ENCODE results near the gene CDK1. TPM values are rescaled to one million over a fixed set of nuclear protein-coding genes. Genes with fewer than 3 reads are reported as not detected.

Gene CDK1
- total RNA-seq: 44.6 and 88.6 TPM in 2 replicates

DNA sequence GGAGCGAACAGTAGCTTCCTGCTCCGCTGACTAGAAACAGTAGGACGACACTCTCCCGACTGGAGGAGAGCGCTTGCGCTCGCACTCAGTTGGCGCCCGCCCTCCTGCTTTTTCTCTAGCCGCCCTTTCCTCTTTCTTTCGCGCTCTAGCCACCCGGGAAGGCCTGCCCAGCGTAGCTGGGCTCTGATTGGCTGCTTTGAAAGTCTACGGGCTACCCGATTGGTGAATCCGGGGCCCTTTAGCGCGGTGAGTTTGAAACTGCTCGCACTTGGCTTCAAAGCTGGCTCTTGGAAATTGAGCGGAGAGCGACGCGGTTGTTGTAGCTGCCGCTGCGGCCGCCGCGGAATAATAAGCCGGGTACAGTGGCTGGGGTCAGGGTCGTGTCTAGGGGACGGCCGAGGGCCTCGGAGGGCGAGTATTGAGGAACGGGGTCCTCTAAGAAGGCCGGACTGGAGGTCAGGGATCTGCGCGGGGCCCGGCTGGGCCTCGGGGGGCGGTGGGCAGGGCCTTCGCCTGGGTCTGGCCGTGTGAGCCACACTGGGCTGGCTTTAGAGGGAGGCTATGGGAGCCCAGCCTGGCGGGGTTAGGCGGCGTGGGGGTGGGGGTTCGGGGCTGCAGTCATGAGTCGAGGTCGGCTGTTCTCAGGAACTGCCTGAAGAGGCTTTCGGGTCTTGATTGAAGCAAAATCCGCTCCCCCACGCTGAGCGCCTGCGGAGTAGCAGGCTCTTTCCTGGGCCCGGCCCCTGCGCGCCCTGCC, at the start of gene CDK1:
Gene CDK1 (plus strand): TSS at position 265 of the 757 bp plus-strand sequence. CDS start 1,688 bp downstream, outside the sequence.
- peak; percentile 92 for DNase-seq (ENCODE audit: low read depth, low spot score)

DNA sequence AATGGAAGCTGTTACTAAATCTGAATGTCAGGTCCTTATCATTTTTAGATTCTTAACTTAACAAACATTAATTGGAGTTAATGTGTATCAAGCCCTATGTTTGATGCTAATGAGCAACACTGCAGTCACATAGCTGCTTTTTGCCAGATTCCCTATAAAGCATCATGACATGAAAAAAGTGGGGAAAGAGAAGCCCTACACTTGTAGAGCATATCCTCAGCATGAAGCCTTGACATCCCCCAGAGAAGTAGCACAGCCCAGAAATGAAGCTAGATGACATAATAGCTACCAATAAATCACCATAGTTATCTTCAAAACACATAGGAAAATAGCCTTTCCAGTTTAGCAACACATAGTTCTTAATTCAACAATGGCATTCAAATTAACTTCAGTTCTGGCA, 49.2 kb upstream of the CDK1 start:
- no peak for DNase-seq (ENCODE audit: low read depth, low spot score)

- no peak for DNase-seq (ENCODE audit: low read depth, low spot score)
Observed at GRCh38 chr10:60731134-60731885, 47.0 kb upstream of the CDK1 start.

DNA sequence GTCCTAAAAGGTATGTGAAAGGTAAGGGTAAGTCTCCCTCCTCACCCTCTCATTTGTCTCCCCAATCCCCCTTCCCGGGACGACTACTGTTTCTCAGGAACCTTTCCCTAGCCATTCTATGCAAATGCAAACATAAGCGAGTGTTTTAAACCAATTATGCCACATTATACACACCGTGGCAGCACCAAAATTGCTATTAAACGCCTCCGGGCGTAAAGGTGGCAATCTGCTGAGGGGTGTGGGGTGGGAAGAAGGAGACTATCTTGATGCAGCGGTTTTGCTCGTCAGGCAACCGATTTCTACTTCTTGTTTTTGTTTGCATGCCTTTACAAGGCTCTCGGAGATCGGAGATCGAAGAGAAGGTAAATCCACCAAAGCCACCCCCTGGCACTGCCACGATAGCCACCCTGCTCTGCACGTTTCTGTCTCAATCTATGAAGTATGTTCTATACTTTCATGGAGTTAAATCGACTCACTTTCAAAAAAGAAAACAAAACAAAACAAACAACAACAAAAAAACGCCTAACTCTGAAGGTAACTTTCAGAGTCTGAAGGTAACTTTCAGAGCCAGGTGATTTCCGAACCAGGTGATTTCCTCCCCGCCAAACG, 46.0 kb upstream of the CDK1 start:
- DNase-seq (ENCODE audit: low read depth, low spot score): no peak

DNA sequence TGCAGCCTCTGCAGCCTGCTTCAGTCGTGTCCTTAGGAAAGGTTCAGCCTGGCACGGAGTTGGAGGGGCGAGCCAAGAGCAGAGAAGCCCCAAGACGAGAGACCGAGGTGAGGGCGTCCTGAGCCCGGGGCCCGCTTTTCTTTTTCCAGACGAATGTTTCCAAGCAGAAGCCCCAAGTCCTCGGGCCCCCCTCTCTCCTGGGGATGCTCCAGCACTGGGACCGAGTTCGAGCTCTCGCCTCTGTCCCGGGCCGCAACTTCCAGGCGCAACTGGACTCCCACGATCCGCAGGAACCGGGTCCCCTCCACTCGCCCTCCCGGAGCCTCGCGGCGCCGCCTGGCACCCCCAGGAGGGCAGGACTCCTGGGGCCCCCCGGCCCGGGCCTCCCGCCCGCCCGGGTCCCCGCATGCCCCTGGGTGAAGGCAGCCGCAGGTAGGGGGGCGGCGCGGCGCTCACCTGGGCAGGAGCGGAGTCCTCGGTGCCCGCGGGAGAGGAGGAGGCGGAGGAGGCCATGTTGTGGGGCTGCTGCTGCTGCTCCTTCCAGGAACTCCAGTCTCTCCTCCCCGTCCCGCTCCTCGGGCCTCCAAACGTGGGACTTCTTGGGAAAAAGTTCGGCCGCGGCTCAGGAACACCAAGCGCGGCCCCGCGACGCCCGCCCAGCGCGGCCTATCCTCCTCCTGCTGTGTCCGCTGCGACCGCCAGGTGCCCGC, 45.3 kb upstream of the CDK1 start:
- no peak for DNase-seq (ENCODE audit: low read depth, low spot score)

DNA sequence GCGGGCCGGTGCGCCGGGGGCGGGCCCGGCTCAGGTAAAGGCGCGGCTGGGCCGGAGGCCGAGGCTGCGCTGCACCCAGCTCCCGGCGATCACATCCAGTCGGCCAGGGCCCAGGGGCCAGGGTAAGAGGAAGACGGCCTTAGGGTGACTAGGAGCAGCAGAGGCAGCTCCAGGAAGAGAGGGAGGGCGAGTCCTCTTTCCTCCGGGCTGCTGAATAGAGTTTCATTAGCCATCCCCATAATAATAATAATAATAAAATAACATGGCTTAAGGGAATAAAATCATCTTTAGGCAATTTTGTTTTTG, 44.8 kb upstream of the CDK1 start:
- DNase-seq (ENCODE audit: low read depth, low spot score): no peak

- no peak for DNase-seq (ENCODE audit: low read depth, low spot score)
Observed at GRCh38 chr10:60733826-60734225, 44.5 kb upstream of the CDK1 start.

DNA sequence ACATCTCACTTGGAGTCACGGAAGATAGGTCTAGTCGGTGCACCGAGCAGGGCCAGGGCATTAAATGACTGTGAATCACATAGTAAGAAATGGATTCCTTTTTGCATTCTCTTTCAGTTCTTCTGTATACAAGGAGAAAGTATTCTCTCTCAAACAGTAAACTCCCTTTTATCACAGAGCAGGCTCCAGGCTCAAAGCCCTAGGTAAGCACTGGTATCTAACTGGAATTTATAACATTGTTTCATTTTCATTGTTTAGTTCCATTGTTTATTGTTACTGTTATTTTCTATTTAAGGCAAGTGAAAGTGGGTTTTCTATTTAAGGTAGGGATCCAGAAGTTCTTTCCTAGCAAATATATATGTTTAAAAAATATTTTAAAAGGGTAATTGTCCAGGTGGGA, 44.1 kb upstream of the CDK1 start:
- DNase-seq (ENCODE audit: low read depth, low spot score): no peak

GRCh38 chr10:60735244-60735643, 43.0 kb upstream of the CDK1 start:
- no peak for DNase-seq (ENCODE audit: low read depth, low spot score)

- no peak for DNase-seq (ENCODE audit: low read depth, low spot score)
Observed at GRCh38 chr10:60737242-60737641, 41.0 kb upstream of the CDK1 start.

GRCh38 chr10:60739558-60739957, 38.7 kb upstream of the CDK1 start:
- DNase-seq (ENCODE audit: low read depth, low spot score): no peak

DNA sequence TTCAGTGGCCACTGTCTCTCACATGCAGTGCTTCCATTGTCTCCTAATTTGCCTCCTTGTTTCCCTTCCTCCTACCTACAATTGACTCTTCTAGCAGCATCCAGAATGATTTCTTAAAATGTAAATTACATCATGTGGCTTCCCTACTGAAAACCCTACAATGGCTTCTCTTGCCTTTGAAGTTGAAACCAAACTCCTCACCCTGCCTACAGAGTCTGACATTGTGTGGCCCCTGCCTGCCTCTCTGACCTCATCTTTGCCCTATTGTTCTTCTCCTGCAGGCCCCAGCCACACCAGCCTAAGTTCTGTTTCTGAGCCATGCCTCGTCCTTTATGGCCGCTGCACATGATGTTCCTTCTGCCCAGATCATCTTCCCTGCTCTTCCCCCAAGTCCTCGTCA, 35.8 kb upstream of the CDK1 start:
- no peak for DNase-seq (ENCODE audit: low read depth, low spot score)

- no peak for DNase-seq (ENCODE audit: low read depth, low spot score)
Observed at GRCh38 chr10:60747817-60748469, 30.3 kb upstream of the CDK1 start.

GRCh38 chr10:60753152-60753551, 25.1 kb upstream of the CDK1 start:
- no peak for DNase-seq (ENCODE audit: low read depth, low spot score)

DNA sequence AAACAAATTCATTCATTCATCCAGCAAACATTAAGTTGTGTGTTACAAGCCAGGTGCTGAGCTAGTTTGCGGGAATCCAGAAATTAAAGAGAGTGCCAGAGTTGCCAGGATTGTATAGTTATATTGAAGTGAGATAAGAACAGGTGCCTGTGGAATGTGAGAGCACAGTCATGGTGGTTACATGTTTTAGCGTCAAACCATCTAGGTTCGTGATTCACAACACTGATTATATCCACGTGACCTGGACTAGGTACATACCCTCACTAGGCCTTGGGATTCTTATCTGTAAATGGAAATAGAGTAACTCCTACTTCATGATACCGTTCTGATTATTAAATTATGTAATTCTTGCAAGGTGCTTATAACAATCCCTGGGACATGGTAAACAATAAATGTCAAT, 24.5 kb upstream of the CDK1 start:
- no peak for DNase-seq (ENCODE audit: low read depth, low spot score)

GRCh38 chr10:60757420-60757895, 20.8 kb upstream of the CDK1 start:
- no peak for DNase-seq (ENCODE audit: low read depth, low spot score)

DNA sequence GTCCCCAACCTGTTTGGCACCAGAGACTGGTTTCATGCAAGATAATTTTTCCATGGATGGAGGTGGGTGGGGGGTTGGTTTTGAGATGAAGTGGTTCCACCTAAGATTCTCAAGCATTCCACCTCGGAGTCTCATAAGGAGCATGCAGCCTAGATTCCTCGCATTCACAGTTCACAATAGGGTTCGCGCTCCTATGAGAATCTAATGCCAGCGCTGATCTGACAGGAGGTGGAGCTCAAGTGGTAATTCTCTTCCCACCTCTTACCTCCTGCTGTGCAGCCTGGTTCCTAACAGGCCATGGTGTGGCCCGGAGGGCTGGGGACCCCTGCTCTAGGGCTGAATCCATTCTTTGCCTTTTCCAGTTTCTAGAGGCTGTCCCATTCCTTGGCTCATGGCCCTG, 19.1 kb upstream of the CDK1 start:
- no peak for DNase-seq (ENCODE audit: low read depth, low spot score)

GRCh38 chr10:60760711-60761210, 17.5 kb upstream of the CDK1 start:
- no peak for DNase-seq (ENCODE audit: low read depth, low spot score)

DNA sequence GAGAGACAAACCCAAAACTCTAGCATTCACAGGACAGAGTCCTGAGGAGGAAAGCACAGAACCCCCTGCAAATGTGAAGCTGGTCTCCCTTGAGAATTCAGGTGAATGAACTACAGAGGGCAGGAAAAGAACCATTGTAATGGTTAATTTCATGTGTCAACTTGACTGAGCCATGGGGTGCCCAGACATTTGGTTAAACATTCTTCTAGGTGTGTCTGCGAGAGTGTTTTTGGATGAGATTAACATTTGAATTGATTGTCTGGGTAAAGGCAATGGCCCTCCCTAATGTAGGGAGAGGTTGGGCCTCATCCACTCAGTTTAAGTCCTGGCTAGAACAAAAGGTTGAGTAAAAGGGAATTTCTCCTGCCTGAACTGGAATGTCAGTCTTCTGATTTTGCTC, 15.7 kb upstream of the CDK1 start:
- no peak for DNase-seq (ENCODE audit: low read depth, low spot score)

DNA sequence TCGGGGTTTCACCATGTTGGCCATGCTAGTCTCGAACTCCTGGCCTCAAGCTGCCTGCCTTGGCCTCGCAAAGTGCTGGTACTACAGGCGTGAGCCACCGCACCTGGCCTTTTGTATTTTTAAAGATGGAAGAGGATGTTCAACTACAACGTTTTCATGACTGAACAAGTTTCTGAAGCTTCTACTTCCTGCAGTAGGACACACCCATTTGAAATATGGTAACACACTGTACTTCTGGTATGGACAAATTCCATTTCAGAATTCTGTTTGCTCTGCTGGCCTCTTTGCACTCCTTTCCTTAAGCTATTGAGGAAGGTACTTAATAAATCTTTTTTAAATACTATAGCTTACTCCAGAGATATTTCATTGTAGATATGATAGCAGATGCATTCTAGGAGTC, 10.9 kb upstream of the CDK1 start:
- no peak for DNase-seq (ENCODE audit: low read depth, low spot score)

DNA sequence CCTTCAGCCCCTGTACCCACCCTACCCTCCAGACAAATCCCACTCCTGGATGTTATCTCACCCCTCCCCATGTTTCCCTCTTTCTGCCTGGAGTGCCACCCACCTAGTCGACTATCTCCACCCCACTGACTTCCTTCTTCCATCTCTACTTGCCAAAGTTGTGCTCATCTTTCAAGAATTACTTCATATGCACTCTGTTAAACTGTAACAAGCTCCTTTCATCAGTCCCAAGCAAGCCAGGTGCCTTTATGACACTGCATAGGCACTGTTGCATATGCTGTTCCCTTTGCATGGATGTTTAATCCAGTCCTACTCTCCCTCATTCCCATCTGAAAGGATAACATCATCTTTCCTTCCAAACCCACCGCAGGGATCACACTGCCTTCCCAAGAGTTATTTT, 8.9 kb upstream of the CDK1 start:
- DNase-seq (ENCODE audit: low read depth, low spot score): no peak

All from pulmonary artery endothelial cell (primary cell).